PC-3 (cell line): ENCODE measurements around the gene ANTXR1. TPM values are rescaled to one million over a fixed set of nuclear protein-coding genes. Genes with fewer than 3 reads are reported as not detected.

Experiments
- ATAC-seq: fragments of 200-7000 bp; cut with Tn5 transposase; 2 replicates; pipeline ENCODE4 v1.9.1; 2020; ENCODE audit warnings: mild to moderate bottlenecking, moderate library complexity
- BruUV-seq: library from RNA; stranded (reverse); fragments of 400-500 nt; replicated peaks from 2 replicates; lab custom pipeline; 2021; lab: Mats Ljungman, UMichigan
- CTCF ChIA-PET: fragments of 300-600 bp; sonication (Branson Sonifier 250); formaldehyde crosslinking; loops from one replicate; lab custom pipeline; 2022; ENCODE audit warnings: antibody characterized with exemption; lab: Charles Lee
- POLR2A ChIA-PET: fragments of 300-600 bp; sonication (Branson Sonifier 250); formaldehyde crosslinking; loops from one replicate; lab custom pipeline; 2022; ENCODE audit warnings: antibody characterized with exemption; ENCODE audit not compliant: unreplicated experiment; lab: Charles Lee
- DNase-seq: peaks from one replicate; pipeline ENCODE4 v3.0.0-alpha.2; 2015
- H2AFZ ChIP-seq: fragments of 300-600 bp; sonication (generic); 2 replicates; pipeline ENCODE4 v1.6.0; 2016; ENCODE audit warnings: antibody characterized with exemption, low read length
- H3F3A ChIP-seq: fragments of 300-600 bp; sonication (generic); one replicate; pipeline ENCODE4 v1.6.0; 2017; ENCODE audit warnings: antibody characterized with exemption, low read length, control low read depth, mild to moderate bottlenecking; ENCODE audit not compliant: unreplicated experiment
- H3K27ac ChIP-seq: fragments of 300-600 bp; sonication (generic); 2 replicates; pipeline ENCODE4 v1.5.1; 2016; ENCODE audit warnings: mild to moderate bottlenecking, low read length
- H3K27me3 ChIP-seq: fragments of 300-600 bp; sonication (generic); 2 replicates; pipeline ENCODE4 v1.6.1; 2016; ENCODE audit warnings: low read length, mixed read lengths
- H3K36me3 ChIP-seq: fragments of 300-600 bp; sonication (generic); 2 replicates; pipeline ENCODE4 v1.6.1; 2016; ENCODE audit warnings: low read depth, mixed run types, low read length, mixed read lengths
- H3K4me1 ChIP-seq: fragments of 300-600 bp; sonication (generic); 2 replicates; pipeline ENCODE4 v1.5.1; 2016; ENCODE audit warnings: low read length; ENCODE audit not compliant: insufficient read depth
- H3K4me2 ChIP-seq: fragments of 300-600 bp; sonication (generic); 2 replicates; pipeline ENCODE4 v1.6.0; 2016; ENCODE audit warnings: low read length
- H3K4me3 ChIP-seq: fragments of 300-600 bp; sonication (generic); 2 replicates; pipeline ENCODE4 v1.5.1; 2016; ENCODE audit warnings: mild to moderate bottlenecking, low read length, mixed read lengths
- H3K79me2 ChIP-seq: fragments of 300-600 bp; sonication (generic); 2 replicates; pipeline ENCODE4 v1.6.1; 2017; ENCODE audit warnings: low read length, mixed read lengths
- H3K9ac ChIP-seq: fragments of 300-600 bp; sonication (generic); 2 replicates; pipeline ENCODE4 v1.6.0; 2016; ENCODE audit warnings: mild to moderate bottlenecking, low read length
- H3K9me2 ChIP-seq: fragments of 300-600 bp; sonication (generic); replicated peaks from 2 replicates; pipeline ENCODE4 v1.6.1; 2016; ENCODE audit warnings: mixed run types, low read length, mixed read lengths
- H3K9me3 ChIP-seq: fragments of 300-600 bp; sonication (generic); 2 replicates; pipeline ENCODE4 v1.6.1; 2016; ENCODE audit warnings: low read length, mixed read lengths
- H4K20me1 ChIP-seq: fragments of 300-600 bp; sonication (generic); 2 replicates; pipeline ENCODE4 v1.6.1; 2016; ENCODE audit warnings: low read length, mixed read lengths
- EZH2 ChIP-seq: fragments of 300-600 bp; sonication (generic); IDR thresholded peaks from one replicate; pipeline ENCODE4 v1.6.1; 2017; ENCODE audit warnings: antibody characterized with exemption, mild to moderate bottlenecking, low read length; ENCODE audit not compliant: unreplicated experiment
- EZH2phosphoT487 ChIP-seq: fragments of 300-600 bp; sonication (generic); IDR thresholded peaks from 2 replicates; pipeline ENCODE4 v1.6.1; 2018; ENCODE audit warnings: mild to moderate bottlenecking, antibody characterized with exemption, low read length, borderline replicate concordance
- intact Hi-C: fragments of 100-400 bp; cut with micrococcal nuclease; formaldehyde crosslinking; loops from 2 replicates; pipeline ENCODE4 v1.9.0; 2023
- total RNA-seq: library from RNA; depleted of rRNA; stranded (reverse); fragments of >200 nt; gene quantifications from 2 replicates; pipeline ENCODE4 v1.2.3, GENCODE V29; 2014
- TF ChIP-seq, protein P1 (sequence below): fragments of 300-600 bp; sonication (generic); conservative IDR thresholded peaks from 2 replicates; pipeline ENCODE4 v1.5.1; 2017; ENCODE audit warnings: antibody characterized with exemption, low read depth, mild to moderate bottlenecking, low read length

ANTXR1 gene
- total RNA-seq, 1 experiment from 2014 or later: 31.2 TPM

DNA sequence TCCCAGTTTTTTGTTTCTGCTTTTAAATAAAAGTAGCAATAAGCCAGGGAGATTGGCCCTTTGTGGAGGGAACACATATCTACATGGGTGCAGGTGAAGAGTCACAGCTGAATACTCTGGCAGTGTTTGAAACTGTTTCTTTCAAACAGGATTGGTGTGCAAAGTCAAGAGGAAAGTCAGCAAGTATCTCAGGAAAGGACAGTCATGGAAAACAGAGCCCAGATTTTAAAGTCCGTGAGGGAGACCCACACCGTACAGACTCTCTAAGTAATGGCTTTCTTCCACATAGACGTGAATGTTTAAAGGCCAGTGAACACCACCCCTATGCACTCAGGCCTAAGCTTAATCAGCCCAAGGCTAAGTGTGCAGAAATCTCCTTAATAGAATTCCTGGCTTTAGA lies 278.7 kb downstream of the ANTXR1 start:
- no peak for ATAC-seq
- Histone ChIP-seq H3K9ac (no peak overlapping the region), H3K4me1 (no peaks in the 10 kb centered on the region), H3K36me3 (no peaks in the 10 kb centered on the region), H3K27ac (no peak overlapping the region), H3K9me3 (no peaks in the 10 kb centered on the region), H3K79me2 (no peaks in the 10 kb centered on the region), H3F3A (no peaks in the 10 kb centered on the region), H2AFZ (no peak overlapping the region), H3K4me3 (no peak overlapping the region), H4K20me1 (no peaks in the 10 kb centered on the region), H3K9me2 (no peaks in the 10 kb centered on the region), H3K27me3 (no peaks in the 10 kb centered on the region), H3K4me2 (no peak overlapping the region)
- intact Hi-C loops: no loop called here
- no TSS peak for BruUV-seq
- CTCF ChIA-PET: no interaction called here
- POLR2A ChIA-PET: no interaction called here
- no peak for DNase-seq
- TF ChIP-seq, protein P1, sequence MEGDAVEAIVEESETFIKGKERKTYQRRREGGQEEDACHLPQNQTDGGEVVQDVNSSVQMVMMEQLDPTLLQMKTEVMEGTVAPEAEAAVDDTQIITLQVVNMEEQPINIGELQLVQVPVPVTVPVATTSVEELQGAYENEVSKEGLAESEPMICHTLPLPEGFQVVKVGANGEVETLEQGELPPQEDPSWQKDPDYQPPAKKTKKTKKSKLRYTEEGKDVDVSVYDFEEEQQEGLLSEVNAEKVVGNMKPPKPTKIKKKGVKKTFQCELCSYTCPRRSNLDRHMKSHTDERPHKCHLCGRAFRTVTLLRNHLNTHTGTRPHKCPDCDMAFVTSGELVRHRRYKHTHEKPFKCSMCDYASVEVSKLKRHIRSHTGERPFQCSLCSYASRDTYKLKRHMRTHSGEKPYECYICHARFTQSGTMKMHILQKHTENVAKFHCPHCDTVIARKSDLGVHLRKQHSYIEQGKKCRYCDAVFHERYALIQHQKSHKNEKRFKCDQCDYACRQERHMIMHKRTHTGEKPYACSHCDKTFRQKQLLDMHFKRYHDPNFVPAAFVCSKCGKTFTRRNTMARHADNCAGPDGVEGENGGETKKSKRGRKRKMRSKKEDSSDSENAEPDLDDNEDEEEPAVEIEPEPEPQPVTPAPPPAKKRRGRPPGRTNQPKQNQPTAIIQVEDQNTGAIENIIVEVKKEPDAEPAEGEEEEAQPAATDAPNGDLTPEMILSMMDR: no peak
- TF ChIP-seq EZH2: no peak
- no peak for TF ChIP-seq EZH2phosphoT487

DNA sequence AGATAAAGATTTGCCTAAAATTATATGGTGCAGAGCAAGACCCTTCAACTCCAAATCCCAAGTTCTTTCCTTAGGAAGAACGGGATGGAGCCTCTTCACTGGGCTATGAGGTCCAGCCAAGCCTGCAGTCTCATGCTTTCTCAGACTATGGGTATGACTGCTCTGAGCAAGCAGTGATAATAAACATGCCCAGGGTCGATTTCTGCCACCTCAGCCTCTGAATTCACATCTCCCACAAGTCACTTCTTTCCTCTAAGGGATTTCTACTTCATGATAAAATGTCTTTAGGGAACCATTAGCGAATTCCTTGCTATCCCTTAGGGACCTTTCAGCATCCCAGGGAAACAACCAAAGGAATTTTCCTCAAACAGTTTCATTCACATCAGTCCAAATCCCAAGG lies 279.3 kb downstream of the ANTXR1 start:
- ATAC-seq: no peak
- Histone ChIP-seq H3K4me3 (no peak overlapping the region), H3K4me2 (no peak overlapping the region), H3K9me2 (no peaks in the 10 kb centered on the region), H3F3A (no peaks in the 10 kb centered on the region), H3K27me3 (no peaks in the 10 kb centered on the region), H3K36me3 (no peaks in the 10 kb centered on the region), H3K9ac (no peak overlapping the region), H2AFZ (no peak overlapping the region), H3K79me2 (no peaks in the 10 kb centered on the region), H4K20me1 (no peaks in the 10 kb centered on the region), H3K27ac (no peak overlapping the region), H3K4me1 (no peaks in the 10 kb centered on the region), H3K9me3 (no peaks in the 10 kb centered on the region)
- no peak for TF ChIP-seq EZH2phosphoT487
- TF ChIP-seq, protein P1: no peak
- no peak for TF ChIP-seq EZH2
- ChIA-PET POLR2A (no interaction called here), CTCF (no interaction called here)
- DNase-seq: no peak
- BruUV-seq: no TSS peak
- intact Hi-C loops: no loop called here

DNA sequence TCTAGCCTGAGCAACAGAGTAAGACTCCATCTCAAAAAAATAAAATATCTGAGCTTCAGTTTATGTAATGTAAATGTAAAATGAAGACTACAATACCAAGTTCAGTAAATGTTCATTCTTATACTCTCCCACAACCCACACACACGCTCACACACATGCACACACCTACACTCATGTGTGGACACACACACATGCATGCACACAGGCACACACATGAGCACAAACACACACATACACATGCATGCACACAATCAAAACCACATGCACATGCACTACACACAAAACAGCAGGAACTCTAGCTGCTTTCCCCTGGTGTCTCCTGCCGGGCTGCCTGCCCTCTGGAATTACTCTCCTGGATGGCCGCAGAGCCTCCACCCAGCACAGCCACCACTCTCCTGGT lies 283.4 kb downstream of the ANTXR1 start:
- no peaks in the 10 kb centered on the region for H3F3A ChIP-seq
- H3K9me2 ChIP-seq: no peaks in the 10 kb centered on the region
- H3K27me3 ChIP-seq: no peaks in the 10 kb centered on the region
- H2AFZ ChIP-seq: no peak overlapping the region
- H3K4me1 ChIP-seq: peaks cover 26% of the 10 kb centered on the region
- H3K27ac ChIP-seq: no peak overlapping the region
- no peak overlapping the region for H3K9ac ChIP-seq
- no peaks in the 10 kb centered on the region for H3K36me3 ChIP-seq
- TF ChIP-seq EZH2phosphoT487: no peak
- TF ChIP-seq, protein P1: no peak
- no peak for TF ChIP-seq EZH2
- no TSS peak for BruUV-seq
- ATAC-seq: no peak
- no peaks in the 10 kb centered on the region for H3K9me3 ChIP-seq
- POLR2A ChIA-PET: no interaction called here
- H3K4me2 ChIP-seq: no peak overlapping the region
- H3K79me2 ChIP-seq: no peaks in the 10 kb centered on the region
- intact Hi-C loops: no loop called here
- H3K4me3 ChIP-seq: no peak overlapping the region
- CTCF ChIA-PET: no interaction called here
- no peak for DNase-seq
- no peaks in the 10 kb centered on the region for H4K20me1 ChIP-seq
